Right lobe of liver (tissue), 6 donors: ENCODE measurements around the gene IMP4. TPM values are rescaled to one million over a fixed set of nuclear protein-coding genes. Genes with fewer than 3 reads are reported as not detected.

Source experiments
- ATAC-seq, 4 donors: fragments of 200-7000 bp; cut with Tn5 transposase; one replicate each; pipeline ENCODE4 v1.9.1; 2020; ENCODE audit warnings: mild to moderate bottlenecking in 4 of 4, moderate library complexity in 4 of 4
- DNase-seq, 3 donors: peaks; one replicate each; pipeline ENCODE4 v3.0.0-alpha.2; 2020
- H3K27ac ChIP-seq, 3 donors: fragments of 200-600 bp; one replicate each; pipeline ENCODE4 v1.8.0; 2022
- H3K27me3 ChIP-seq, 2 donors: fragments of 200-600 bp; one replicate each; pipeline ENCODE4 v1.8.0; 2022
- H3K36me3 ChIP-seq, 4 donors: fragments of 200-600 bp; sonication (generic) in 1 of 4; one replicate each; pipeline versions ENCODE4 v1.5.1 to v1.8.0; 2017 to 2022; ENCODE audit warnings: control low read depth in 1 of 4
- H3K4me1 ChIP-seq, 4 donors: fragments of 200-600 bp; sonication (generic) in 1 of 4; one replicate each; pipeline versions ENCODE4 v1.5.1 to v1.8.0; 2017 to 2022; ENCODE audit warnings: control low read depth in 1 of 4
- H3K4me3 ChIP-seq, 3 donors: fragments of 200-600 bp; one replicate each; pipeline ENCODE4 v1.8.0; 2022
- H3K9me3 ChIP-seq, 4 donors: fragments of 200-600 bp; sonication (generic) in 1 of 4; one replicate each; pipeline versions ENCODE4 v1.5.1 to v1.8.0; 2017 to 2022; ENCODE audit warnings: control low read depth in 1 of 4
- CTCF ChIP-seq, 4 donors: fragments of 200-600 bp in 3 of 4; fragments of 450-650 bp in 1 of 4; IDR thresholded peaks; one replicate each; pipeline versions ENCODE4 v1.5.1 to v1.8.0; 2016 to 2022; ENCODE audit warnings: antibody characterized with exemption in 4 of 4, mild to moderate bottlenecking in 2 of 4
- POLR2A ChIP-seq: fragments of 450-650 bp; IDR thresholded peaks from one replicate; pipeline ENCODE4 v1.6.1; 2017; ENCODE audit warnings: antibody characterized with exemption, mild to moderate bottlenecking
- WGBS: methylation state at CpG from one replicate; pipeline ENCODE4 v1.1.6; 2018; ENCODE audit warnings: low coverage, low lambda C conversion rate; ENCODE audit not compliant: insufficient coverage; ENCODE audit errors: missing lambda C conversion rate; 5-methylcytosine and 5-hydroxymethylcytosine counted together
- intact Hi-C, 2 donors: fragments of 100-400 bp; cut with DNase I; formaldehyde crosslinking; loops; one replicate each; pipeline versions ENCODE4 v1.11.2 to v1.14.1; 2022
- total RNA-seq, 6 experiments: library from RNA; depleted of rRNA in 2 of 6; stranded (reverse); fragments of >200 nt in 2 of 6; fragmentation: NEBNext Ultra II Directional in 3 of 6; extraction: Animal tissue kit (Norgen Biotek cat#: 25700) in 3 of 6; gene quantifications; one replicate each; pipeline versions ENCODE4 v1.1.0 to v1.2.4, GENCODE V29; 2016 to 2023
- donor health status: DM: no; HTN: yes; CAD: no.
- donor health status: DM: no; HTN: no; CAD: no.
- donor health status: DM: no; HTN: no; CAD: no.
- donor health status: DM: no; HTN: yes; CAD: no.
- donor health status: DM: no; HTN: yes; CAD: no.

The IMP4 gene
- total RNA-seq, 6 experiments from 2014 or later, result 43.1 to 136 (median 56.7) TPM

GRCh38 chr2:130346041-130346740 is 3.5 kb downstream of the IMP4 start:
- intact Hi-C loops, result no loop called here

GRCh38 chr2:130346741-130347066 is 4.0 kb downstream of the IMP4 start:
- peaks cover 5 to 33% (median 18%) of the 10 kb centered on the region in 4 donors for H3K36me3 ChIP-seq
- H3K27me3 ChIP-seq, result no peaks in the 10 kb centered on the region
- H3K4me3 ChIP-seq, result no peak overlapping the region
- TF ChIP-seq CTCF (IDR thresholded peaks at IDR 0.05) (no peak), POLR2A (no peak)
- DNase-seq (no peak), ATAC-seq (no peak)
- H3K4me1 ChIP-seq, result peaks cover 0 to 6% (median 3%) of the 10 kb centered on the region in 4 donors
- intact Hi-C loops, result no loop called here
- H3K27ac ChIP-seq, result no peak overlapping the region
- WGBS, result 100% methylated on average over 2 of the region's 4 CpGs
- no peaks in the 10 kb centered on the region for H3K9me3 ChIP-seq

More at GRCh38 chr2:130346041-130346740, 3.5 kb downstream of the IMP4 start:
- Histone ChIP-seq H3K27ac (no peak overlapping the region), H3K36me3 (peaks cover 5 to 33% (median 18%) of the 10 kb centered on the region in 4 donors), H3K27me3 (no peaks in the 10 kb centered on the region), H3K4me3 (no peak overlapping the region), H3K4me1 (peaks cover 0 to 9% (median 4%) of the 10 kb centered on the region in 4 donors), H3K9me3 (no peaks in the 10 kb centered on the region)
- 94% methylated on average over 13 of the region's 26 CpGs for WGBS
- TF ChIP-seq POLR2A, result no peak
- DNase-seq (no peak), ATAC-seq (no peak)

GRCh38 chr2:130347220-130347925 is 4.7 kb downstream of the IMP4 start:
- no peak overlapping the region for H3K27ac ChIP-seq
- no peak for TF ChIP-seq POLR2A
- no peak for TF ChIP-seq CTCF (IDR thresholded peaks at IDR 0.05)
- no peaks in the 10 kb centered on the region for H3K9me3 ChIP-seq
- DNase-seq (no peak), ATAC-seq (no peak)
- no peak overlapping the region for H3K4me3 ChIP-seq
- peaks cover 0 to 6% (median 3%) of the 10 kb centered on the region in 4 donors for H3K4me1 ChIP-seq
- WGBS, result 93% methylated on average over 7 of the region's 7 CpGs
- H3K36me3 ChIP-seq, result peaks cover 5 to 33% (median 18%) of the 10 kb centered on the region in 4 donors
- H3K27me3 ChIP-seq, result no peaks in the 10 kb centered on the region
- intact Hi-C loops, result no loop called here

GRCh38 chr2:130349174-130349573 is 6.5 kb downstream of the IMP4 start:
- TF ChIP-seq POLR2A (no peak), CTCF (IDR thresholded peaks at IDR 0.05) (no peak)
- H3K36me3 ChIP-seq, result peaks cover 5 to 33% (median 18%) of the 10 kb centered on the region in 4 donors
- no peak overlapping the region for H3K27ac ChIP-seq
- H3K9me3 ChIP-seq, result no peaks in the 10 kb centered on the region
- no peaks in the 10 kb centered on the region for H3K27me3 ChIP-seq
- 100% methylated on average over 3 of the region's 3 CpGs for WGBS
- H3K4me3 ChIP-seq, result no peak overlapping the region
- intact Hi-C loops, result no loop called here
- ATAC-seq, result no peak
- DNase-seq, result no peak
- no peaks in the 10 kb centered on the region for H3K4me1 ChIP-seq

GRCh38 chr2:130351711-130352110 is 9.0 kb downstream of the IMP4 start:
- H3K36me3 ChIP-seq, result peaks cover 0 to 11% (median 7%) of the 10 kb centered on the region in 4 donors
- TF ChIP-seq CTCF (IDR thresholded peaks at IDR 0.05) (no peak), POLR2A (no peak)
- H3K27ac ChIP-seq, result no peak overlapping the region
- no peak for ATAC-seq
- H3K9me3 ChIP-seq, result no peaks in the 10 kb centered on the region
- DNase-seq, result no peak
- peaks cover 0 to 7% (median 0%) of the 10 kb centered on the region in 4 donors for H3K4me1 ChIP-seq
- intact Hi-C loops, result no loop called here
- H3K27me3 ChIP-seq, result no peaks in the 10 kb centered on the region
- WGBS, result 60% methylated on average over 6 of the region's 7 CpGs
- H3K4me3 ChIP-seq, result no peak overlapping the region
